PFSK-1 (cell line): ENCODE data around the gene PLXND1.

Experiments used
- POLR2AphosphoS5 ChIP-seq: IDR thresholded peaks from 2 replicates; pipeline ENCODE4 v1.6.1; 2012; ENCODE audit warnings: low read depth, mild to moderate bottlenecking, control low read depth, low read length, moderate library complexity
- SIN3A ChIP-seq: IDR thresholded peaks from 2 replicates; pipeline ENCODE4 v1.6.1; 2012; ENCODE audit warnings: mild to moderate bottlenecking, low read length, moderate library complexity, borderline replicate concordance; ENCODE audit not compliant: insufficient read depth
- TAF1 ChIP-seq: IDR thresholded peaks from 2 replicates; pipeline ENCODE4 v1.6.1; 2012; ENCODE audit warnings: low read length, control low read depth, borderline replicate concordance; ENCODE audit not compliant: insufficient read depth
- TF ChIP-seq, protein P1 (sequence below), 2 experiments: IDR thresholded peaks; 2 replicates each; pipeline versions ENCODE4 v1.6.1 to v1.8.0; 2011 to 2012; ENCODE audit warnings: low read depth in 2 of 2, low read length in 2 of 2, control low read depth in 1 of 2, inconsistent platforms in 1 of 2, mild to moderate bottlenecking in 1 of 2, moderate library complexity in 1 of 2; ENCODE audit not compliant: insufficient read depth in 1 of 2

DNA sequence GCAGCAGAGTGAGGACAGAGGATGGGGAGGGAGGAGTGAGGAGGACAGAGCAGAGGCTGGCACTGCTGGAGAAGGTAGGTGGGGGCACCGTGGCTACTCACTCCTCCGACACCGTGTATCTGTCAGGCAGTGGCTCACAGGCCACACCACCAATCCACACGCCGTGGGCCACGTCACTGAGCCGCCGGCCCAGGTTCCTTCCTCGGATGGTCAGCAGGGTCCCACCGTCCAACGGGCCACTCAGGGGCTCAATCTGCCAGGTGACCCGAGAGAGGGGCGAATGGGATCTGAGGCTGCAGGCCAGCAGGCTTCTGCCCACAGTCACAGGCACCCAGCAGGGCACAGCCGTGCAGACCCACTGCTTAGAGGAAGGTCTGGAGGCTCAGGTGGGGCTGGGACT is 33.0 kb downstream of the PLXND1 start:
- TF ChIP-seq SIN3A (no peak), POLR2AphosphoS5 (no peak), TAF1 (no peak)
- TF ChIP-seq, protein P1, sequence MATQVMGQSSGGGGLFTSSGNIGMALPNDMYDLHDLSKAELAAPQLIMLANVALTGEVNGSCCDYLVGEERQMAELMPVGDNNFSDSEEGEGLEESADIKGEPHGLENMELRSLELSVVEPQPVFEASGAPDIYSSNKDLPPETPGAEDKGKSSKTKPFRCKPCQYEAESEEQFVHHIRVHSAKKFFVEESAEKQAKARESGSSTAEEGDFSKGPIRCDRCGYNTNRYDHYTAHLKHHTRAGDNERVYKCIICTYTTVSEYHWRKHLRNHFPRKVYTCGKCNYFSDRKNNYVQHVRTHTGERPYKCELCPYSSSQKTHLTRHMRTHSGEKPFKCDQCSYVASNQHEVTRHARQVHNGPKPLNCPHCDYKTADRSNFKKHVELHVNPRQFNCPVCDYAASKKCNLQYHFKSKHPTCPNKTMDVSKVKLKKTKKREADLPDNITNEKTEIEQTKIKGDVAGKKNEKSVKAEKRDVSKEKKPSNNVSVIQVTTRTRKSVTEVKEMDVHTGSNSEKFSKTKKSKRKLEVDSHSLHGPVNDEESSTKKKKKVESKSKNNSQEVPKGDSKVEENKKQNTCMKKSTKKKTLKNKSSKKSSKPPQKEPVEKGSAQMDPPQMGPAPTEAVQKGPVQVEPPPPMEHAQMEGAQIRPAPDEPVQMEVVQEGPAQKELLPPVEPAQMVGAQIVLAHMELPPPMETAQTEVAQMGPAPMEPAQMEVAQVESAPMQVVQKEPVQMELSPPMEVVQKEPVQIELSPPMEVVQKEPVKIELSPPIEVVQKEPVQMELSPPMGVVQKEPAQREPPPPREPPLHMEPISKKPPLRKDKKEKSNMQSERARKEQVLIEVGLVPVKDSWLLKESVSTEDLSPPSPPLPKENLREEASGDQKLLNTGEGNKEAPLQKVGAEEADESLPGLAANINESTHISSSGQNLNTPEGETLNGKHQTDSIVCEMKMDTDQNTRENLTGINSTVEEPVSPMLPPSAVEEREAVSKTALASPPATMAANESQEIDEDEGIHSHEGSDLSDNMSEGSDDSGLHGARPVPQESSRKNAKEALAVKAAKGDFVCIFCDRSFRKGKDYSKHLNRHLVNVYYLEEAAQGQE (IDR thresholded peaks at IDR 0.05; ENCODE audit: insufficient read depth in 1 of 2, low read depth in 2 of 2, low read length in 2 of 2), result no peak
